ENCODE results near the gene MCF2L.
A peak's percentile ranks its signal among the peaks of the same experiment; 100 is the strongest.
"Not testable (repeated sequence)": the region's sequence is repeated elsewhere in the genome, so short reads cannot be mapped to it uniquely, and the experiment has no call there.

Gene MCF2L

GRCh38 chr13:113015826-113016525, 47.0 kb downstream of the MCF2L start:
- no peak for DNase-seq (ENCODE audit: low read depth)

DNA sequence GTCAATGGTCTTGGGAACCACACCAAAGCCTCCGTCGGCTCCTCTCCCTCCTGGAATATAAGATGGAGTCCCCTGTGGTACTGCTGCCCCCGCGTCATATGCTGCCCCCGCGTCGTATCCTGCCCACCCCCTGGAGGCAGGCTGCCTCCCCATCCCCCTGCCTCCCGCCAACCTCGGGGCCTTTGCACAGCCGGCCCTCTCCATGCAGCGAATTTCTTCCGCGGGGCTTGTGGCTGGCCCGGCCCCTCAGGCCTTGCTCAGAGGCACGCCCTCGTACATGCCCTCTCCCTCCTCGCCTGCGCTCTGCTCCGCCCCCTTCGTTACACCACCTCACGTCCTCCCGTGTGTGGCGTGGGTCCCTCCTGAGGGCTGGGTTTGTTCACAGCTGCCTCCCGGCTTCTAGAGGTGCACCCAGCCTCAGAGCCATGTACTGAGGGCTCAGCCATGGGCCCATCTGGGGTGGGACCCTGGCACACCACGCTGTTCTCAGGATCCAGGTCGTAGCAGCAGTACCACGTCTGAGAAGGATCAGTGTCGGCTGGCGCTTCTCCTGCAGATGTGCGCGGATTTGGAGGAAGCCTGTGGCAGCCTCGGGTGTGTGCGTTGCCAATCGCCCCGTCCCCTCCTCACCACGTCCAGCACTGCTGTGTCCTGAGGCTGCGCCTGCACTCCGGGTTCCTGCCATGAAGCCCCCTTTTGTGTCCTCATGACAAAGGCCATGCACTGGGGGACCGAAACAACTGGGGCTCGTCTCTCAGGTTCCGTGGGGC, 47.7 kb downstream of the MCF2L start:
- DNase-seq (ENCODE audit: low read depth): no peak

GRCh38 chr13:113017506-113018215, 48.6 kb downstream of the MCF2L start:
- no peak for DNase-seq (ENCODE audit: low read depth)

- no peak for DNase-seq (ENCODE audit: low read depth)
Observed at GRCh38 chr13:113018676-113019465, 49.9 kb downstream of the MCF2L start.

- no peak for DNase-seq (ENCODE audit: low read depth)
Observed at GRCh38 chr13:113020323-113021080, 51.5 kb downstream of the MCF2L start.

DNA sequence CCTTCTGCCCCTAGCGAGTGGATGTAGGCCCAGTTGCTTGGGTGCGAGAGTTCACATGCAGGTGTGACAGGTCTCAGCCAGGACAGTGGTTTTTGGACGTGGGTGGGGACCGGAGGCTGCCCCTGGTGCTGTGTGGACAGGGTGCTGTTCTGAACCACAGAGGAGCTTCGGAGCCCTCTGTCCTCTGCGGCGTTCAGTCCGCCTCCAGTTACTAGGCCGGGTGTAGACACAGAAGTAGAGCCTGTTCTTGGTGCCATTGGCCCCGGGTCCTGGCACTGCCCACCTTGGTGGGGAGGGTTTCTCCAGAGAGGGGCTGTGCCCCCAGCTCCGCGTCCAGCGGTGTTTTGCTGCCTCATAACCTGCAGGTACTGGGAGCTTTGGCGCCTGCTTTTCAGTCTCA, 52.4 kb downstream of the MCF2L start:
- DNase-seq (ENCODE audit: low read depth): no peak

- DNase-seq (ENCODE audit: low read depth): no peak
Observed at GRCh38 chr13:113021811-113022210, 52.8 kb downstream of the MCF2L start.

DNA sequence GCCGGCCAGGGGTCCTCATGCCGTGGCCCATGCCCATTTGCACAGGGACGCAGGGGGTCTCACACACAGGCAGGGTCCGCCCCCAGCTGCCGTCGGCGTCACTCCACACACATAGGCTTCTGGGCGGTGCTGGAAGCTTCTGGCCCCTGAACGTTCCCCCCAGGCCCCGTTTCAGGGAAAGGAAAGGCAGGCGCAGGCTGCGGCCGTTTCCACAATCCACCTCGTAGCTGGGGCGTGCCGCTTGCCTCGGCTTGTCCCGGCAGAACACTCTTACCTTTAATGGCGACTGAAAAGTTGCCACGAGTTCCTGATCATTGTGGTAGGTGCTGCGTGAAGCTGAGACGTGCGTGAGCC, 53.4 kb downstream of the MCF2L start:
- DNase-seq (ENCODE audit: low read depth): no peak

DNA sequence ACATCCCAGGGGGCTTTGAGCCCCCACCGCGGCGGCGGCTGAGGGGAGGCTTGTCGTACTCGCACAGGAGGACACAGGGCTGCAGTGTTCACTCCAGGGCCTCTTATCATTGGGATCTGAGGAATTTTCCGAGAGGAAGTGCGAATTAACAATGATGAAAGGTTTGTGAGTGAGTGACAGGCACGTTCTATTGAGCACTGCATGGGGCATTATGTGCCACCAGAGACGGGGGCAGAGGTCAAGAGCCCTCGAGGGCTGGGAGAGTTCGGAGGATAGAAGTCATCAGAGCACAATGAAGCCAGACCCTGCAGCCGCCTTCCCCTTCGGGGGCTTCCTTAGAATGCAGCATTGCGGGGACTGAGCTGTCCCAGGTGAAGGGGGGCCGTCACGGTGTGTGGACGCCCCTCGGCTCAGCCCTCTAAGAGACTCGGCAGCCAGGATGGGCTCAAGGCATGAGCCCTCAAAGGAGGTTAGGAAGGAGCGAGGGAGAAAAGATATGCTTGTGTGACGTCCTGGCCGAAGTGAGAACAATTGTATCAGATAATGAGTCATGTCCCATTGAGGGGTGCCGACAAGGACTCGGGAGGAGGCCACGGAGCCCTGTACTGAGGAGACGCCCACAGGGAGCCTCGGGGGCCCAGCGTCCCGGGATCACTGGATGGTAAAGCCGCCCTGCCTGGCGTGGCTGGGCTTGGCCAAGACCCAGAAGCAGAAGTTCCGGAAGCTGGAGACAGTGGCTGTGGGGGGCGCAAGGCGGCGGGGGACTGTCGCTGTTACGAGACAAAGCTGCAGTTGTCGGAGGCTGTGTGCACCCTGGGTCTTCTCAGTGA, 53.9 kb downstream of the MCF2L start:
- no peak for DNase-seq (ENCODE audit: low read depth)

DNA sequence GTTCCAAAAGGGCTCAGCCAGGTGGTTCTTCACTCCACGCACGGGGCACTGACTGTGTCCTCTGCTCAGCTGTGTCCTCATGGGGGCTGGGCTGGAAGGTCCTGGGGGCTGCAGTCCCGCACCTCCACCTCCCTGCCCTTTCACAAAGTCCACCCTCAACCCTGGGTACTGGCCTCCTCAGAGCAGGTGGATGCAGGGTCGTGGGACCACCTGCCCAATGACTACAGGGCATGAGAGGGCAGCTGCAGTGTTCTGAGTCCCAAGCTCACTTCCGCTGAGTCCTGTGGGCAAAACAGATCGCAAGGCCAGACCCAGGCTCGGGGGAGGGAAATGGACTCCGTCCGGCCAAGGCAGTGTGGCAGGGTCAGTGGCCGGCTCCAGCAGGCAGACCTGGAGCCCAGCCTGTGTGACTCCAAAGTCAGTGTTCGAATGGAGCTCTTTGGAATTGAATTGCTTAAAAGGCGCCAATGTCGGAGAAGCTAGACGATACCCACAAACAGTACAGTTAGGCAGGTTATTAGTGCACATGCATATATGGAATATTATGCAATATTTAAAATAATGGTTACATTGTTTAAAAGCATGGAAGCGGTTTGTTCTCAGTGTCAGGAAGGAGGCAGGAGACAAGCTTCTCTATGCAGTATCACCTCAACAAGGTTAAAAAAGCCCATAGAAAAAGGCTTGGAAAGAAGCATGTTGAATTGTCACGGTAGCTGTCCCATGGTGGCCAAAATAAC, 54.8 kb downstream of the MCF2L start:
- DNase-seq (ENCODE audit: low read depth): no peak

DNA sequence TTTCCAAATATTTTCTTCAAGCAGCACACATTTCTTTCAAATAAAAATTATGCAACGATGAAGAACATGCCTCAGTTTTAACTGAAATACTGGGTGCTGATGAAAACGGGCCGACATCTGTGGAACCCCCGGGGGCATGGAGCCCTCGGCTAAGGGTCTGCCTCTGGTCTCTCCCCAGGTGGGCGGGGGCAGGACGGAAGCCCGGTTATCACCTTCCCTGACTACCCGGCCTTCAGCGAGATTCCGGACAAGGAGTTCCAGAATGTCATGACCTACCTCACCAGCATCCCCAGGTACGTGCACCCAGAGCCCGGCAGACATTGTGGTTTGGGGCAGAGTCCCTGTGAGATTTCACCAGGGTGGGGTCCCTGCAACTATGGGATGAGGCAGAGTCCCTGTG, 55.5 kb downstream of the MCF2L start:
- no peak for DNase-seq (ENCODE audit: low read depth)

GRCh38 chr13:113026391-113026910, 57.4 kb downstream of the MCF2L start:
- no peak for DNase-seq (ENCODE audit: low read depth)

DNA sequence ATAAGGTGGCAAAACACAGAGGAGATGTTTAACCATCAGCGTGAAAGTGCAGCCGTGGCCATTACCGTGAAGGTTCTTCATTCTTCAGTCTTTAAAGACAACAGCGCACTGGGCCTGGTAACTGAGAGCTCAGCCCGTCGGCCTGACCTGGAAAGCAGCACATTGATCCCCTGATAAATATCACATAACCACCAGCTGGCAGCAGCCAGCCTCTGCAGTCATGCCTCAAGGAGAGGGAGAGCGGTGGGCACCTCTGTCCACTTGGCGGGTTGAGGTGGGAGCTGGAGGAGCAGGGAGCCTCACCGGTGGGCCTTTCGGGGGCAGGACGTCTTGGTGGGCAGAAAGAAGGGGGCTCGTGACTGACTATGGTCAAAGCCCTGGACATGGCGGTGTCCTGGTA, 58.1 kb downstream of the MCF2L start:
- DNase-seq (ENCODE audit: low read depth): no peak

DNA sequence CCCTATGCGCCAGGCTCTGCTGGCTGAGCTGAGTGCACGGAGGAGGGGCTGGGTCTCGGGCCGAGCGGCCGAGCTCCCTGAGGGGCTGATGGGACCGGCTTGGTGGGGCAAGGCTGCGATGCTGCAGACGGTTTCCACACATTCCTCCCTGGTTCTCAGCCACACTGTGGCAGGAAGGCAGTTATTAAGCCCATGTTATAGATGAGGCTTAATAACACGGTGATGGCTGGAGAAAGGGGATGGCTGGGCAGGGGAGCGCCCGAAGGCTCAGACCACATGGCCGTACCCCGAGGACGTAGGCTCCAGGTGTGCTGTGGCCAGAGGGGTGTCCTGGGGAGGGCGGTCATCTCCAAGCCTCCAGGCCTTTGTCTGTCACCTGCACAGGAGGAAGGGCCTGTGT, 58.6 kb downstream of the MCF2L start:
- no peak for DNase-seq (ENCODE audit: low read depth)

- DNase-seq (ENCODE audit: low read depth): no peak
Observed at GRCh38 chr13:113028336-113029060, 59.5 kb downstream of the MCF2L start.

DNA sequence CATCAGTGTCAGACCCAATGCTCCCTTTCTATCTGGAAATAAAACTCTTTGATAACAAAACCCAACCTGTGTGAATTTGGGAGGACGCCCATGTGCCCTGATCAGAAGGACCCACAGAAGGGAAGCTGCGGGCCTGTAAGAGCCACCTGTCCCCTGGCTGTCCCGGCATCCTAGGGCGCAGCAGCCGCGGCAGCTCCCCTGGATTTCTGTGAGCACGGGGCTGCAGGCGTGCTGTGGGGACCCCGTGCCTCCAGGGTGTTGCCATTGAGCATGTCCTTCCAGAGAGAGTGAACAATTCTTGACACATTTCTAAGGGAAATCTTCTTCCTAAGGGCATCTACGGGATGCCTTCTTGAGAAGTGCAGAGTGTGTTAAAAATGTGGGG, 60.0 kb downstream of the MCF2L start:
- DNase-seq (ENCODE audit: low read depth): no peak

DNA sequence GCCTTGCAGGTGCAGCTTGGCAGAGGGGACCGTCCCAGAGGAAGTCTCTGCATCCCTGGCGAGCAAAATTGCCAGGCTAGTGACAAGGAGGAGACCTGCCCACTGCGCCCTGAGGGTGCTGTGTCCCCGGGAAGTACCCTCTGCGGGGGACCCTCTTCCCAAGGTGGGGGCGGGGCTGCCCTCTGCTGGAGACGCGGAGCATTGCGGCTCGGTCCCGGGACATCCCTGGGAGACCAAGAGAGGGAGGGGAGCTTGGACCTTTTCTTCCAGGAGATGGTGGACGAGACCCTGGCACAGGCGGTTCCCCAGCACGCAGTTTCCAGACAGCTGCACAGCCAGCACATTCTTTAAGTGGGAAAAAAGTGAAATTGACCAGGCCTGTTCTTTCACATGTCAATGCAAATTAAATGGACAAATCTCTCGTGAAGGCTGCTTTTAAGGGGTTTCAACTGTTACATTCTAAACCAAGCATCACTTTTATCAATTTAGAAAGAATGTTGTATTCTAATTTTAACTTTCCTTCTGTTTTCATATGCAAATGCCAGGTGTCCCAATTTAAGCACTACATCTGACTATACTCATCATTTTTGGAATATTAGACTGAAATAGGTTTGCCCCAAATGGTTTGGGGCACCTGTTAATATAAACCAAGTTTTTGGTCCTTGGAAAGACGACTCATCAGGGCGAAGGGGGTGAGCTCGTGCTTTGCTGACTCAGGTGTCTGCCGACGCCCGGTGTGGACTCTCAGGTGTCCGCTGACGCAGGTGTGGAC, 60.7 kb downstream of the MCF2L start:
- peak; percentile 29 for DNase-seq (ENCODE audit: low read depth)

DNA sequence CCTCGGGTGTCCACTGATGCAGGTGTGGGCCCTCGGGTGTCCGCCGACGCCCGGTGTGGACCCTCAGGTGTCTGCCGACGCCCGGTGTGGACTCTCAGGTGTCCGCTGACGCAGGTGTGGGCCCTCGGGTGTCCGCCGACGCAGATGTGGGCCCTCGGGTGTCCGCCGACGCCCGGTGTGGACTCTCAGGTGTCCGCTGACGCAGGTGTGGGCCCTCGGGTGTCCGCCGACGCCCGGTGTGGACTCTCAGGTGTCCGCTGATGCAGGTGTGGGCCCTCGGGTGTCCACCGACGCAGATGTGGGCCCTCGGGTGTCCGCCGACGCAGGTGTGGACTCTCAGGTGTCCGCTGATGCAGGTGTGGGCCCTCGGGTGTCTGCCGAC, 61.2 kb downstream of the MCF2L start:
- DNase-seq (ENCODE audit: low read depth): not testable (repeated sequence)

All from CMK (cell line).